ENCODE data around the gene LIFR. TPM values are rescaled to one million over a fixed set of nuclear protein-coding genes. Genes with fewer than 3 reads are reported as not detected.

Gene LIFR
- total RNA-seq, 1 donor, result 39.8 TPM

- H3K36me3 ChIP-seq (ENCODE audit: insufficient read depth, low read length), result peaks cover 7% of the 10 kb centered on the region
Observed at GRCh38 chr5:38497946-38498345, 58.5 kb downstream of the LIFR start.

GRCh38 chr5:38494763-38495162 lies 61.7 kb downstream of the LIFR start:
- Histone ChIP-seq H2AFZ (ENCODE audit: low read length) (no peak overlapping the region), H3K9me3 (ENCODE audit: low read depth, low read length) (no peaks in the 10 kb centered on the region), H3K27ac (ENCODE audit: low read depth, low read length) (no peak overlapping the region), H3K4me3 (ENCODE audit: insufficient read depth, low read length) (no peak overlapping the region), H3K27me3 (ENCODE audit: insufficient read depth, low read length) (no peaks in the 10 kb centered on the region), H4K20me1 (ENCODE audit: insufficient read depth, low read length) (no peaks in the 10 kb centered on the region), H3K4me1 (ENCODE audit: insufficient read depth, low read length) (no peaks in the 10 kb centered on the region), H3K36me3 (ENCODE audit: insufficient read depth, low read length) (peaks cover 10% of the 10 kb centered on the region), H3K79me2 (ENCODE audit: insufficient read depth, low read length) (no peaks in the 10 kb centered on the region), H3K4me2 (ENCODE audit: insufficient read depth, low read length) (no peak overlapping the region)
- peak; percentile 6 for DNase-seq (ENCODE audit: insufficient read length, low spot score, missing footprints)
- no peak for TF ChIP-seq CTCF (IDR thresholded peaks at IDR 0.05; ENCODE audit: extremely low read depth, low read depth, low read length)

More at GRCh38 chr5:38497946-38498345, 58.5 kb downstream of the LIFR start:
- no peak overlapping the region for H2AFZ ChIP-seq (ENCODE audit: low read length)
- peaks cover 8% of the 10 kb centered on the region for H3K4me1 ChIP-seq (ENCODE audit: insufficient read depth, low read length)
- peak; percentile 34 for TF ChIP-seq CTCF (IDR thresholded peaks at IDR 0.05; ENCODE audit: extremely low read depth, low read depth, low read length)
- H3K79me2 ChIP-seq (ENCODE audit: insufficient read depth, low read length), result no peaks in the 10 kb centered on the region
- no peak for DNase-seq (ENCODE audit: insufficient read length, low spot score, missing footprints)
- H3K27me3 ChIP-seq (ENCODE audit: insufficient read depth, low read length), result no peaks in the 10 kb centered on the region
- H3K4me2 ChIP-seq (ENCODE audit: insufficient read depth, low read length), result no peak overlapping the region
- H3K27ac ChIP-seq (ENCODE audit: low read depth, low read length), result no peak overlapping the region
- no peaks in the 10 kb centered on the region for H4K20me1 ChIP-seq (ENCODE audit: insufficient read depth, low read length)
- no peak overlapping the region for H3K4me3 ChIP-seq (ENCODE audit: insufficient read depth, low read length)
- no peaks in the 10 kb centered on the region for H3K9me3 ChIP-seq (ENCODE audit: low read depth, low read length)

GRCh38 chr5:38494175-38494574 lies 62.3 kb downstream of the LIFR start:
- Histone ChIP-seq H4K20me1 (ENCODE audit: insufficient read depth, low read length) (no peaks in the 10 kb centered on the region), H3K79me2 (ENCODE audit: insufficient read depth, low read length) (no peaks in the 10 kb centered on the region), H3K4me2 (ENCODE audit: insufficient read depth, low read length) (no peak overlapping the region), H3K27me3 (ENCODE audit: insufficient read depth, low read length) (no peaks in the 10 kb centered on the region), H2AFZ (ENCODE audit: low read length) (no peak overlapping the region), H3K4me1 (ENCODE audit: insufficient read depth, low read length) (no peaks in the 10 kb centered on the region), H3K36me3 (ENCODE audit: insufficient read depth, low read length) (peaks cover 10% of the 10 kb centered on the region), H3K4me3 (ENCODE audit: insufficient read depth, low read length) (no peak overlapping the region), H3K9me3 (ENCODE audit: low read depth, low read length) (no peaks in the 10 kb centered on the region), H3K27ac (ENCODE audit: low read depth, low read length) (no peak overlapping the region)
- no peak for DNase-seq (ENCODE audit: insufficient read length, low spot score, missing footprints)
- TF ChIP-seq CTCF (IDR thresholded peaks at IDR 0.05; ENCODE audit: extremely low read depth, low read depth, low read length), result no peak

GRCh38 chr5:38483805-38484398 lies 72.5 kb downstream of the LIFR start:
- no peak overlapping the region for H3K27ac ChIP-seq (ENCODE audit: low read depth, low read length)
- H2AFZ ChIP-seq (ENCODE audit: low read length), result no peak overlapping the region
- no peaks in the 10 kb centered on the region for H3K79me2 ChIP-seq (ENCODE audit: insufficient read depth, low read length)
- H3K36me3 ChIP-seq (ENCODE audit: insufficient read depth, low read length), result no peaks in the 10 kb centered on the region
- TF ChIP-seq CTCF (IDR thresholded peaks at IDR 0.05; ENCODE audit: extremely low read depth, low read depth, low read length), result no peak
- DNase-seq (ENCODE audit: insufficient read length, low spot score, missing footprints), result peak; percentile 13
- no peaks in the 10 kb centered on the region for H3K27me3 ChIP-seq (ENCODE audit: insufficient read depth, low read length)
- no peak overlapping the region for H3K4me2 ChIP-seq (ENCODE audit: insufficient read depth, low read length)
- H3K4me3 ChIP-seq (ENCODE audit: insufficient read depth, low read length), result no peak overlapping the region
- no peaks in the 10 kb centered on the region for H3K9me3 ChIP-seq (ENCODE audit: low read depth, low read length)
- no peaks in the 10 kb centered on the region for H3K4me1 ChIP-seq (ENCODE audit: insufficient read depth, low read length)
- no peaks in the 10 kb centered on the region for H4K20me1 ChIP-seq (ENCODE audit: insufficient read depth, low read length)

Measured in osteoblast (primary cell).